H1 (cell line): Measurements from ENCODE around the gene HPX. TPM values are rescaled to one million over a fixed set of nuclear protein-coding genes. Genes with fewer than 3 reads are reported as not detected.
A peak's percentile ranks its signal among the peaks of the same experiment; 100 is the strongest.

ENCODE experiments used
- BACH1 ChIP-seq: IDR thresholded peaks from 2 replicates; pipeline ENCODE4 v1.6.1; 2012; ENCODE audit warnings: low read length, improper control_type of control experiment
- CHD2 ChIP-seq: IDR thresholded peaks from 2 replicates; pipeline ENCODE4 v1.6.1; 2012; ENCODE audit warnings: low read length, improper control_type of control experiment
- HDAC6 ChIP-seq: IDR thresholded peaks from one replicate; pipeline ENCODE4 v1.7.1; 2012; ENCODE audit warnings: low read depth, mild to moderate bottlenecking, inconsistent platforms, low read length, moderate library complexity
- JUND ChIP-seq: IDR thresholded peaks from 2 replicates; pipeline ENCODE4 v1.6.1; 2011; ENCODE audit warnings: mild to moderate bottlenecking, improper control_type of control experiment, low read length
- NANOG ChIP-seq: IDR thresholded peaks from 2 replicates; pipeline ENCODE4 v1.6.1; 2011; ENCODE audit warnings: low read length, low read depth, mild to moderate bottlenecking, inconsistent platforms; ENCODE audit not compliant: insufficient read depth, poor library complexity, severe bottlenecking
- POLR2A ChIP-seq, 2 experiments: IDR thresholded peaks; 1 replicate in 1 of 2; 2 replicates in 1 of 2; pipeline ENCODE4 v1.6.1; 2011; ENCODE audit warnings: low read depth in 2 of 2, low read length in 2 of 2, mild to moderate bottlenecking in 2 of 2; ENCODE audit errors: control extremely low read depth in 1 of 2
- POU5F1 ChIP-seq: IDR thresholded peaks from 2 replicates; pipeline ENCODE4 v1.6.1; 2011; ENCODE audit warnings: low read depth, mild to moderate bottlenecking, low read length, moderate library complexity
- SIN3A ChIP-seq, 2 experiments: IDR thresholded peaks in 1 of 2; conservative IDR thresholded peaks in 1 of 2; 2 replicates each; pipeline ENCODE4 v1.6.1; 2011 to 2012; ENCODE audit warnings: low read length in 2 of 2, improper control_type of control experiment in 1 of 2, low read depth in 1 of 2, mild to moderate bottlenecking in 1 of 2
- SIRT6 ChIP-seq: IDR thresholded peaks from one replicate; pipeline ENCODE4 v1.7.1; 2012; ENCODE audit warnings: low read length, inconsistent platforms
- SP2 ChIP-seq: IDR thresholded peaks from 2 replicates; pipeline ENCODE4 v1.6.1; 2012; ENCODE audit warnings: mild to moderate bottlenecking, low read length, inconsistent platforms
- TEAD4 ChIP-seq: IDR thresholded peaks from 2 replicates; pipeline ENCODE4 v1.6.1; 2012; ENCODE audit warnings: low read depth, low read length, inconsistent platforms, mixed read lengths
- polyA plus RNA-seq, 7 experiments: library from polyadenylated mRNA; depleted of rRNA in 3 of 7; stranded (reverse) in 5 of 7; unstranded in 2 of 7; fragments of >200 nt in 5 of 7; fragments of 200-250 nt in 2 of 7; gene quantifications; 1 replicate in 5 of 7; 2 replicates in 1 of 7; 4 replicates in 1 of 7; pipeline versions ENCODE4 v1.2.1 to v1.2.3, GENCODE V29; 2011 to 2013; ENCODE audit warnings: missing spikeins in 2 of 7, mixed read lengths in 2 of 7
- total RNA-seq: library from RNA; stranded (reverse); fragmentation: NEBNext Ultra II Directional; extraction: Animal tissue kit (Norgen Biotek cat#: 25700); gene quantifications from 2 replicates; pipeline ENCODE4 v1.2.1, GENCODE V29; 2021

HPX gene
- total and polyA plus RNA-seq, 2 of the 8 experiments (the other 6 are each of a cell fraction or from before 2014, with no cell fraction given) = 0.80 to 0.97 TPM

DNA sequence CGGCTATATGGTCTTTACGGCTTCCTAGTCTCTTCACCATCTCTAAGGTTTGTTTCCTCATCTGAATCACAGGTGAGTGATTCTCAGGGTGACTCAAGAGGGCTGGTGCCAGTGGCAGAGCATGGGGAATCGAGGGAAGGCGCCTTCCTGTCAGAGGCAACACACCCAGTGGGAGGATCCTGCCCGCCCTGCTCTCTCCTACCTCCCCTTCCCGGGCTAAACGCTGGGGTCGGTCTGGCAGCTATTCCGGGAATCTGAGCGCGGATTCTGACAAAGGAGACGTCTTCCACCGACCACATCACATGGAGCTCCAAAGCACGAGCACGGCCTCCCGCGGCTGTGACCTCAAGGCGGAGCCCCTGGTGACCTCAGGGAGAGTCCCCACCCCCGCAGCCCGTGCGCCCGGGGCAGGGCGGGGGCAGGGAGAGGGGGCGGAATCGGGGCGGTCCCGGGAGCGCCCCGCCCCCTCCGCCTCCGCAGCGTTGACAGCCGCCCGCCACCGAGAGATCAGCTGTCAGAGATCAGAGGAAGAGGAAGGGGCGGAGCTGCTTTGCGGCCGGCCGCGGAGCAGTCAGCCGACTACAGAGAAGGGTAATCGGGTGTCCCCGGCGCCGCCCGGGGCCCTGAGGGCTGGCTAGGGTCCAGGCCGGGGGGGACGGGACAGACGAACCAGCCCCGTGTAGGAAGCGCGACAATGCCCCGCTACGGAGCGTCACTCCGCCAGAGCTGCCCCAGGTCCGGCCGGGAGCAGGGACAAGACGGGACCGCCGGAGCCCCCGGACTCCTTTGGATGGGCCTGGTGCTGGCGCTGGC is 50.7 kb downstream of the HPX start, which contains the start of gene SMPD1 (continued):
- TF ChIP-seq TEAD4 (peak; percentile 82), POLR2A (IDR thresholded peaks at IDR 0.05; ENCODE audit: control extremely low read depth in 1 of 2, low read depth in 2 of 2, low read length in 2 of 2) (0 out of 3 replicates have a peak, but pooled peaks of 1 of the 2 experiments have one; percentile 26), SIRT6 (no peak), CHD2 (peak; percentile 25; the same call in 1 of the 2 replicates), SIN3A (conservative IDR thresholded peaks at IDR 0.05 in 1 of 2, IDR thresholded peaks at IDR 0.05 in 1 of 2; ENCODE audit: low read depth in 1 of 2, low read length in 2 of 2) (peak; percentile 96 to 98), JUND (no peak), POU5F1 (no peak), SP2 (no peak), BACH1 (no peak), HDAC6 (no peak), NANOG (no peak)
